Parathyroid adenoma (tissue), 2 donors: ENCODE results near the gene HLA-DPB1.

ENCODE experiments used
- H2AFZ ChIP-seq: fragments of 300-600 bp; sonication (generic); one replicate; pipeline ENCODE4 v1.7.0; 2017; ENCODE audit warnings: antibody characterized with exemption, mild to moderate bottlenecking
- H3K27ac ChIP-seq: fragments of 300-600 bp; sonication (generic); one replicate; pipeline ENCODE4 v1.7.0; 2017
- H3K27me3 ChIP-seq: fragments of 300-600 bp; sonication (generic); one replicate; pipeline ENCODE4 v1.7.0; 2017; ENCODE audit warnings: low read length; ENCODE audit not compliant: control insufficient read depth, insufficient read depth
- H3K36me3 ChIP-seq: fragments of 300-600 bp; sonication (generic); one replicate; pipeline ENCODE4 v1.7.0; 2017; ENCODE audit warnings: low read length; ENCODE audit not compliant: control insufficient read depth, insufficient read depth
- H3K4me1 ChIP-seq: fragments of 300-600 bp; sonication (generic); one replicate; pipeline ENCODE4 v1.7.0; 2017; ENCODE audit warnings: control low read depth
- H3K4me2 ChIP-seq: fragments of 300-600 bp; sonication (generic); one replicate; pipeline ENCODE4 v1.7.0; 2017; ENCODE audit warnings: low read length
- H3K4me3 ChIP-seq: fragments of 300-600 bp; sonication (generic); one replicate; pipeline ENCODE4 v1.7.0; 2017; ENCODE audit warnings: low read depth, low read length
- H3K79me2 ChIP-seq: fragments of 300-600 bp; sonication (generic); one replicate; pipeline ENCODE4 v1.7.0; 2017; ENCODE audit warnings: control low read depth
- H3K9ac ChIP-seq: fragments of 300-600 bp; sonication (generic); one replicate; pipeline ENCODE4 v1.7.0; 2017; ENCODE audit warnings: mild to moderate bottlenecking
- H3K9me3 ChIP-seq: fragments of 300-600 bp; sonication (generic); one replicate; pipeline ENCODE4 v1.7.0; 2017; ENCODE audit warnings: low read length; ENCODE audit not compliant: control insufficient read depth
- CTCF ChIP-seq: fragments of 300-600 bp; sonication (generic); IDR thresholded peaks from one replicate; pipeline ENCODE4 v1.7.0; 2017; ENCODE audit warnings: antibody characterized with exemption, mild to moderate bottlenecking
- donor health status: primary hyperparathyroidism.

Gene HLA-DPB1

GRCh38 chr6:33108307-33108706 lies 32.5 kb downstream of the HLA-DPB1 start:
- H3K4me3 ChIP-seq = no peak overlapping the region
- no peaks in the 10 kb centered on the region for H3K9me3 ChIP-seq
- no peak overlapping the region for H3K9ac ChIP-seq
- TF ChIP-seq CTCF = no peak
- no peaks in the 10 kb centered on the region for H3K27me3 ChIP-seq
- no peaks in the 10 kb centered on the region for H3K79me2 ChIP-seq
- no peaks in the 10 kb centered on the region for H3K4me1 ChIP-seq
- H3K27ac ChIP-seq = no peak overlapping the region
- no peaks in the 10 kb centered on the region for H3K36me3 ChIP-seq
- no peak overlapping the region for H3K4me2 ChIP-seq
- no peak overlapping the region for H2AFZ ChIP-seq

- no peak overlapping the region for H3K4me3 ChIP-seq
- H3K27me3 ChIP-seq = no peaks in the 10 kb centered on the region
- no peaks in the 10 kb centered on the region for H3K36me3 ChIP-seq
- TF ChIP-seq CTCF = no peak
- H3K79me2 ChIP-seq = no peaks in the 10 kb centered on the region
- no peak overlapping the region for H3K27ac ChIP-seq
- H3K4me1 ChIP-seq = peaks cover 3% of the 10 kb centered on the region
- no peak overlapping the region for H2AFZ ChIP-seq
- H3K4me2 ChIP-seq = no peak overlapping the region
- no peak overlapping the region for H3K9ac ChIP-seq
- H3K9me3 ChIP-seq = no peaks in the 10 kb centered on the region
These were observed 36.4 kb downstream of the HLA-DPB1 start for GRCh38 chr6:33112148-33112547.

DNA sequence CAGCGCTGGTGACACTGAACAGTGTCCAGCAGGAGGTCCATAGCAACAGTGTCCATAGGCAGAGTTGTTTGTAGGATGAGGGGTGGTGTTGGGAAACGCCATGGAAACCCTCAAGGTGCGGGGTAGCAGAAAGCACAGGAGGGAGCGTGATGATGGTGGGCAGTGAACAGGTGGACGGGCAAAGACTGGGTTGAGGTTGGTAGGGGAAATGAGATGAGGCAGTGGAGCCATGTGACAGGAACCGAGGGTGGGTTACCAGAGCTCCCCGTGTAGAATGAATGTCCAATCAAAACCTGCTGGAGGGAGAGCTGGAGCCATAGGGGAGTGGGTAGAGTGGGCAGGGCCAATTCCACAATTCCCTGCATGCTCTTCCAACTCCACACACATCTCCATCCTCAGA lies 38.0 kb downstream of the HLA-DPB1 start:
- no peaks in the 10 kb centered on the region for H3K9me3 ChIP-seq
- no peak overlapping the region for H3K4me3 ChIP-seq
- H3K36me3 ChIP-seq = no peaks in the 10 kb centered on the region
- peaks cover 3% of the 10 kb centered on the region for H3K4me1 ChIP-seq
- H2AFZ ChIP-seq = no peak overlapping the region
- no peaks in the 10 kb centered on the region for H3K79me2 ChIP-seq
- H3K27ac ChIP-seq = no peak overlapping the region
- TF ChIP-seq CTCF = no peak
- no peak overlapping the region for H3K9ac ChIP-seq
- H3K4me2 ChIP-seq = no peak overlapping the region
- no peaks in the 10 kb centered on the region for H3K27me3 ChIP-seq

DNA sequence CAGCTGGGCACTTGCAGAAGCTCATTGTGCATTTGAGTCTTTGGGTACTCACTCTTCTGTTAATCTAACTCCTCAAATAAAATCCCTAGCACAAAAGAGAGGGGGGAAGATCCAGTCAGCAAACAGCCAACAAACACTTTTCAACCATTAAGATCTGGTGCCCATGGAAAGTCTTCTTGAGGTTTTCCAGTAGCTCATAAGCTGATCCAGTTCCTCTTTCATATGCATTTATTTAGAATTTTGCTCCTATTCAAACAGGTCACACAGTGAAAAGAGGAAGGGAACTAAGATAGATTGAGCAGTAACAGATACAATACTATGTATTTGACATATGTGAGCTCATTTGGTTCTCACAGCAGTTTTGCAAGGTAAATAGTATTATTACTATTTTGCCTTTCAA lies 38.6 kb downstream of the HLA-DPB1 start:
- Histone ChIP-seq H3K27me3 (no peaks in the 10 kb centered on the region), H3K4me3 (no peak overlapping the region), H3K79me2 (no peaks in the 10 kb centered on the region), H2AFZ (no peak overlapping the region), H3K4me2 (no peak overlapping the region), H3K27ac (no peak overlapping the region), H3K9ac (no peak overlapping the region), H3K9me3 (no peaks in the 10 kb centered on the region), H3K4me1 (peaks cover 3% of the 10 kb centered on the region), H3K36me3 (no peaks in the 10 kb centered on the region)
- TF ChIP-seq CTCF = no peak

DNA sequence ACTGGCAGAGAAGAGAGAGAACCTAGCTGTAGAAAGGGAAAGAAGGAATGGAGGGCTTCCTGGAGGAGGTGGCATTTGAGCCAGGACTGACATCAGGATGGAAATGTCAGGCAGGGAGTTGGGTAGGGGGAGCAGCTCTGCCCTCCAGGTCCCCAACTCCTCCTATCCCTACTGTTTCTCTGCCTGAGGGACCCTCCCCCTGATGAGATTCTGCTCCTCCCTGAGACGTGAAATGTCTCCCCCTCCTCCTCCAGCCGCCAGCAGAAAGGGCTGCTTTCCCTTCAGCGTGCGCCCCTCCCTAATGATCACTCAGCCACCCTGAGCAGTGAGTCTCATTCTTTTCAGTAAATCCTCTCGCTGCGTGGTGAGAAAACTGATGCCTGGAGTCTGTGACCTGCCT lies 40.6 kb downstream of the HLA-DPB1 start:
- Histone ChIP-seq H3K4me2 (no peak overlapping the region), H3K79me2 (no peaks in the 10 kb centered on the region), H3K4me1 (peaks cover 3% of the 10 kb centered on the region), H3K36me3 (no peaks in the 10 kb centered on the region), H3K27ac (no peak overlapping the region), H3K9ac (no peak overlapping the region), H3K9me3 (no peaks in the 10 kb centered on the region), H3K4me3 (no peak overlapping the region), H2AFZ (no peak overlapping the region), H3K27me3 (no peaks in the 10 kb centered on the region)
- TF ChIP-seq CTCF = no peak
